MM.1S (cell line): ENCODE data around the gene MTCL1.

ENCODE experiments used
- EZH2 ChIP-seq: fragments of 300-600 bp; sonication (generic); optimal IDR thresholded peaks from 2 replicates; pipeline ENCODE3; 2017; ENCODE audit warnings: low read depth, mild to moderate bottlenecking, antibody characterized with exemption, low read length, mixed read lengths
- EZH2phosphoT487 ChIP-seq: fragments of 300-600 bp; sonication (generic); IDR thresholded peaks from 2 replicates; pipeline ENCODE4 v1.6.1; 2018; ENCODE audit warnings: antibody characterized with exemption, low read length
- TF ChIP-seq, protein P1 (sequence below): fragments of 300-600 bp; sonication (generic); IDR thresholded peaks from 2 replicates; pipeline ENCODE4 v1.5.1; 2016; ENCODE audit warnings: antibody characterized with exemption, low read length, mixed read lengths

DNA sequence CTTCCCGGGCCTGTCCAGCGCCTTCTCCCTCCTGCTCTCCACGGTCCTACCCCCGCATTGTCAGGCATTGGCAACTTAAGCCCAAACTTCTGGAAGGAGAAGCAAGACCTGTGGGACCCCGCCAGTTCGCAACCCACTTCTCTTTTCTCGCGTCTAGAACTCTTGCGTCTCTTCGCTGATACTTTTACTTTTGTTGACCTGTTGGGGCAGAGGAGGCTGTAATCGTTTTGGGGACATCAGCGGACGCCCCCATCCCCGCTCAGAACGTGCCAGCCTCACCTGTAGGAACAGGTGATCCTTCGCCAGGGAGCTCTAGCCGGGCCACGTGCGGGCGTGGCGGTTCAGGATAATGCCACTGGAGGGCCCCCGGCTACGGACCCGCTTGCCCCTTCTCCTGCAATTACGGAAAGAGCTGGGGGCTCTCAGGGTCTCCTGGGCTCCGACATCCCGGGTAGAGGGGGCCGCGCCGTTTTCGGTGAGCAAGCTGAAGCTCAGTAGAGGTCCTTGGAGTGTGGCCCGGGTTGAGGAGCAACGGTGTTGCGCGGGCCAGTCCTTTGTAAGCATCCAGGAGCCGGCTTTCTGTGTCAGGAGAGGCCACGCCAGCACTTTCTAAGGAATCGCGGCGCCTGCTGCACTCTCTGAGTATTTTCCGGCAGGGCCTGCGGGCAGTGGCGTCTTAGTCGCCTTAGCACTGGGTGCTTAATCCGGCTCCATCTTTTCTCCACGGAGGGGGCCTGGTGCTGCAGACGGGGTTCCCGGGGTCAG, 1.6 kb downstream of the MTCL1 start:
- TF ChIP-seq, protein P1, sequence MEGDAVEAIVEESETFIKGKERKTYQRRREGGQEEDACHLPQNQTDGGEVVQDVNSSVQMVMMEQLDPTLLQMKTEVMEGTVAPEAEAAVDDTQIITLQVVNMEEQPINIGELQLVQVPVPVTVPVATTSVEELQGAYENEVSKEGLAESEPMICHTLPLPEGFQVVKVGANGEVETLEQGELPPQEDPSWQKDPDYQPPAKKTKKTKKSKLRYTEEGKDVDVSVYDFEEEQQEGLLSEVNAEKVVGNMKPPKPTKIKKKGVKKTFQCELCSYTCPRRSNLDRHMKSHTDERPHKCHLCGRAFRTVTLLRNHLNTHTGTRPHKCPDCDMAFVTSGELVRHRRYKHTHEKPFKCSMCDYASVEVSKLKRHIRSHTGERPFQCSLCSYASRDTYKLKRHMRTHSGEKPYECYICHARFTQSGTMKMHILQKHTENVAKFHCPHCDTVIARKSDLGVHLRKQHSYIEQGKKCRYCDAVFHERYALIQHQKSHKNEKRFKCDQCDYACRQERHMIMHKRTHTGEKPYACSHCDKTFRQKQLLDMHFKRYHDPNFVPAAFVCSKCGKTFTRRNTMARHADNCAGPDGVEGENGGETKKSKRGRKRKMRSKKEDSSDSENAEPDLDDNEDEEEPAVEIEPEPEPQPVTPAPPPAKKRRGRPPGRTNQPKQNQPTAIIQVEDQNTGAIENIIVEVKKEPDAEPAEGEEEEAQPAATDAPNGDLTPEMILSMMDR: peak; percentile 46
- no peak for TF ChIP-seq EZH2
- TF ChIP-seq EZH2phosphoT487: no peak
